GM21737 (cell line): ENCODE results near the gene PANK4.
A peak's percentile ranks its signal among the peaks of the same experiment; 100 is the strongest.
"Not testable (repeated sequence)": the region's sequence is repeated elsewhere in the genome, so short reads cannot be mapped to it uniquely, and the experiment has no call there.

Source experiments
- ATAC-seq: cut with Tn5 transposase; IDR thresholded peaks from one replicate; pipeline ENCODE4 v1.9.1; 2021; ENCODE audit warnings: mild to moderate bottlenecking, moderate library complexity; ENCODE audit not compliant: unreplicated experiment

PANK4 gene

DNA sequence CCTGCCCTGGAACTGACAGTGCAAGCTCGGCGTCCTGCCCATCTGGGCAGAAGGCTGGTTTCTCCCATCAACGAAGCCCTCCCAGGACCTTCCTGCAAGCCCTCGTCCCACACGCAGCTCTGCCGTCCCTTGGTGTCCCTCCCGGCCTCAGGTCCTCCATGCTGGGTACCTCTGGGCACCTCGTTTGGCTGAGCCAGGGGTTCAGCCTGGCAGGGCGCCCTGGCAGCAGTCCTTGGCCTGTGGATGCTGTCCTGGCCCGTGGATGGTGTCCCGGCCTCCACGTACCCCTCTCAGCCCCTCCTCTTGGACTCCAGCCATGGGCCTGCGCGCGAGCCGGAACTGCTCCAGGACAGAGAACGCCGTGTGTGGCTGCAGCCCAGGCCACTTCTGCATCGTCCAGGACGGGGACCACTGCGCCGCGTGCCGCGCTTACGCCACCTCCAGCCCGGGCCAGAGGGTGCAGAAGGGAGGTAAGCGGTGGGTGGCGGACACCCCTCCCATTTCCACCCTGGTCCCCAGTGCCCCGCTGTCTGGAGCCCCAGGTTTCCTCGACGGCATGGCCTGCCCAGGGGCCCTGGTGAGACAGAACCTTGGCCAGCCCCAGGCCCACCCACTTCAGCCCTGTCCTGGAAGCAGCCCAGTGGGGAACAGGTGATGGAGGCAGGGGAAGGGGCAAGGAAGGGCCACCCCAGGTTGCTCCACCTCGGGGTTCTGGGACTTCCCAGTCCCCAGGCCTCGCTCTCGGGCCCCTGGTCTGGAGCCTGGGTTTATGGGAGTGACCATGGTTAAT, 33.3 kb upstream of the PANK4 start:
- no peak for ATAC-seq

DNA sequence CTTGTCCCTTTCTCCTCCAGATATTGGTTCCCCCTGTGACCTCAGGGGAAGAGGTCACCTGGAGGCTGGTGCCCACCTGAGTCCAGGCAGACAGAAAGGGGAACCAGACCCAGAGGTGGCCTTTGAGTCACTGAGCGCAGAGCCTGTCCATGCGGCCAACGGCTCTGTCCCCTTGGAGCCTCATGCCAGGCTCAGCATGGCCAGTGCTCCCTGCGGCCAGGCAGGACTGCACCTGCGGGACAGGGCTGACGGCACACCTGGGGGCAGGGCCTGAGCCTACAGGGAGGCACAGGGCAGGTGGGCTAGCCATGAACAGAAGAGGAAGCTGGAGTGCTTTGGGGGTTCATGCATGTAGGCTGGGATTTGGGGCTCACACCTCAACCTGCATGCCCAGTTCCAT, 32.5 kb upstream of the PANK4 start:
- no peak for ATAC-seq

DNA sequence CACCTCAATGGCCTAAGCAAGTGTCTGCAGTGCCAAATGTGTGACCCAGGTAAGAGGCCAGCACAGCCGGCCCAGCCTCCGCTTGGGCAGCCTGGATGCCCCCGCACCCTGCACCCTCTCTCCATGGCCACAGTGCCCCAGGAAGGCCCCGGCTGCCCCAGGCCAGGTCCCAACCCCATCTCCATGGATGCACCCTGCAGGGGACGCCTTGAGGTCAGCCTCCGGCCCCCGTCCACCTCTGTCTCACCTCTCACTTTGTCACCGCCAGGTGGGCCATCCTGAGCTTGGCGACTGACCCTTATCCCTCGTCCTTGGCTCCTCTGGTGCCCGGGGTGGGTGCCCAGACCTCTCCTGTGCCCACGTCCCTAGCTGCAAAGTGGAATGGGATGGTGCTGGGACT, 32.0 kb upstream of the PANK4 start:
- no peak for ATAC-seq

DNA sequence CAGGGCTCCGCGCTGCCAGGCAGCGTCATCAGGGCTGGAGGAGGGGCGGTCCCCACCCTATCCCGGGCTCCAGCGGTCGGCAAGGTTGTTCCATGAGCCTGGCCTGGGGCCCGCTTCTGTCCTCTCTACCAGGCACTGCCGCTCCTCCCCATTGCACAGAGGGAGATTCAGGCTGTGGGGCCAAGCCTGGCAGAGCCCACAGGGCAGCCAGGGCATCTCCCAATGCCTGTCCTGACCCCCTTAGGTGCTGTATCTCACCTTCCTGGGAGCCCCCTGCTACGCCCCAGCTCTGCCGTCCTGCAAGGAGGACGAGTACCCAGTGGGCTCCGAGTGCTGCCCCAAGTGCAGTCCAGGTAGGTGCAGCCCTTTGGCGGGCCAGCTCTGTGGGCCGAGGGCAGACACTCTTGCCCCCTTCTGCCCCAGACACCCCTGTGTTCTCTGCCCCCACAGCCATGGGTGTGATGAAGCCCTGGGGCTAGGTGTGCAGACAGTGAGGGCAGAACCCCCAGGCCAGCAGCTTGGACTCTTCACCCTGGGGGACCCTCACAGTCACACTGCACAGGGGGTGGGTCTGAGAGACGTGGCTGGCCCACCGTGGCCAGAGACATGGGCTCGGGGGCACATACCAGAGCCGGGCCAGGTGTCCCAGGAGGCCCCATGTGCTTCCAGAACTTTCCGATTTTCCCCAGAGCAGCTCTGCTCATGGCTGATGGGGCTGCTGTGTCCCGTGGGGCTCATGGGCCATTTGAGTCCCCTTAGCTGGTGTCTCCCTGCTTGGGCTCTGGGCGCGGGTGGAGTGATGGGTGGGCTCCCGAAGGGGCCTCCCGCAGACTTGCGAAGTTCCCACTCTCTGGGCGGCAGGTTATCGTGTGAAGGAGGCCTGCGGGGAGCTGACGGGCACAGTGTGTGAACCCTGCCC, 31.3 kb upstream of the PANK4 start:
- ATAC-seq, result no peak

DNA sequence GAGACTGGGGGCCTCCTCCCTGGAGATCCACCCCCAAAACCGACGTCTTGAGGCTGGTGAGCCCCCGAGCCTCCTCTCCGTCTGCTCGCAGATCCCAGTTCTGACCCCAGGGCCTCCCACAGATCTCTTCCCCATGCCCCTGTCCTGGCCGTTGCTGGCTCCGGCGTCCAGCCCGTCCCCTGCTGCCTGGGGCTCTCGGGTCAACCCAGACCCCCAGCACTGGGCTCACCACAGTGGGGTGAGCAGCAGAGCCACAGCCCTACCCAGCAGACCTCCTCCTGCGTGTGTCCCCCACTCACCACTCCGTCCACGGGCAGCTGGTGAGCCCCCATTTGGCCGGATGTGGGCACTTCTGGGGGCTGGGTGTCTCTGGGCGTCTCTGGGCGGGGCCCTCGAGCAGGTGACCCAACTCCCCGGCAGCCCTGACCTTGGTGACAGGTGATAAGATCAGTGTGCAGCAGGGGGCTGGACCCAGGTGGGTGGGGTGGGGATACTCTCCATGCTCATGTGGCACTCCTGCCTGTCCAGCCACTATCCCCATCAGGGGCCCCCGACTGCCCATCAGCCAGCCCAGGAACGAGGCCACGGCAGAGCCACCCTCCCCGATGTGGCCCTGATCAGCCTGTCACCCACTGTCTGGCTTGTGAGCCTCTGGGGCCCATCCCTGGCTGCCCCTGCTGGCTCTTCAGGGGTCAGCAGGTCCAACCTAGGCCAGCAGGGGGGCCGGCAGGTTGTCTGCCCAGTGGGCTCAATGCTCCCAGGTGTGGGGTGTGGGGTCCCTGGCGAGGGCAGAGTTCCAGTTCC, 30.5 kb upstream of the PANK4 start:
- ATAC-seq, result no peak

DNA sequence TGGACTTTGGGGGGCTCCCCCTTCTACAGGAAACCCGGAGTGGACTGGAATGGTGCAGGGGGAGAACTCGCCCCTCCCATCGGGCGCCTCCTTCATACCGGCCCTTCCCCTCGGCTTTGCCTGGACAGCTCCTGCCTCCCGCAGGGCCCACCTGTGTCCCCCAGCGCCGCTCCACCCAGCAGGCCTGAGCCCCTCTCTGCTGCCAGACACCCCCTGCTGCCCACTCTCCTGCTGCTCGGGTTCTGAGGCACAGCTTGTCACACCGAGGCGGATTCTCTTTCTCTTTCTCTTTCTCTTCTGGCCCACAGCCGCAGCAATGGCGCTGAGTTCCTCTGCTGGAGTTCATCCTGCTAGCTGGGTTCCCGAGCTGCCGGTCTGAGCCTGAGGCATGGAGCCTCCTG, 29.9 kb upstream of the PANK4 start, which contains the start of gene TNFRSF14:
Gene TNFRSF14, plus strand, starts transcription at position 95 of the 401 bp plus-strand sequence. Its CDS starts 294 bp downstream, at position 389.
- ATAC-seq, result peak; percentile 19

DNA sequence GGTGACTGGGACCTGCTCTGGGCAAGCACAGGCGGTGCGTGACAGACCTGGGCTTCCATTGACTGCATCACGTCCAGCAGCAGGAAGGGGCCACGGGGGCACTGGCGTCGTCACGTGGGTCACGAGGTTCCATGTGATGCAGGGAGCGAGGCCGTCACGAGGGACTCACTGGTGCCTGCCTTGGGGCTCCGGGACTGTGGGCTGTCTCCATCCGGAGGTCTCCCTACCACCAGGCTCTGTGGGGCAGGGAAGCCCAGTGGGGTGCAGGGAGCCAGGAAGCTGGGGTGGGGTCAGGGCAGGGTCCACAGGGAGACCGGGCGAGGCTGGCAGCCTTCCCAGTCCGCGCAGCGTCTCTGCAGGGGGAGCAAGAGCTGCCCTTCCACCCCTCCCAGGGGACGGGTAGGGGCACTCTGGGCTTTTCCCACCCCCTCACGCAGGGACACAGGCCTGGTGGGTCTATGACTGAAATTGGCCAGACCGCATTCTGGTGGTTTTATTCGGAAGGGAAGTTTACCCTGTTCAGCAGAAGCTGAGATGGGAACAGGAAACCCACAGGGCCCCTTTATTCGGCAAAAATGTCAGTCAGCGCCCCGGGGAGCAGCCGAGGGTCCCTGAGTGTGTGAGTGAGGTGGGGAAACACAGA, 29.4 kb upstream of the PANK4 start:
- ATAC-seq, result peak; percentile 34

DNA sequence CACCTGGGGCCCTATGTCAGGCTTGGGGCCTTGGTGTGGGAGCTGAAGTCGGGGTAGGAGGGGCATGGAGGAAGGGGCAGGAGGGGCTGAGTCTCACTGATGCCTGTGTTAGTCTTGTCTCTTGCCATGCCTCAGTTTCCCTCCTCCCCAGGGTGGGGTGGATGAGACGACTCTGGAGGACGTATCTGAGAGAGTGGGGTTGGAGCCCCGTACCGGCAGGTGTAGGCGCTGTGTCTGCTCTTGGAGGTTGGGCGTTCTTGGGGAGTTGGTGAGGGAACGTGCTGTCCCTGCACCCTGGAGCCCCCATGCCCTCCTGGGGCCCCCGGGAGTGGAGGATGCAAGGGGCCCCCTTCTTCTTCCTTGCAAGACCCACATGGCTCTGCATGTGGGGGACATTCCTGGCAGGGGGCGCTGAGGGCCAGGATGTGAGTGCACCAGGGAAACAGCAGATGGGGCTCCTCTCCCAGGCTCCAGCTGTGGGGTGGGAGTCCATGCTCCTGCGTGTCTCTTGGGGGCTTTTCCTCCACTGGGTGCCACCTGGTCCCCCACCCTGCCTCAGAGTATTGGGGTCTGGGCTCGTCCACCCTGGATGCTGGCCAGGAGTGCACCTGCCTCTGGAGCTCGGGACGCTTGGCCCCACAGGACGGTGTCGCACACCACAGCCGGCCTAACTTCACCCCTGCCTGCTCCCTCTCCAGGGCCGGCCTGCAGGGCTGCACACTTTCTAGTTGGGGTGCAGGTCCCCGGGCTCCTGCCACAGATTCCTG, 28.4 kb upstream of the PANK4 start:
- ATAC-seq, result no peak

DNA sequence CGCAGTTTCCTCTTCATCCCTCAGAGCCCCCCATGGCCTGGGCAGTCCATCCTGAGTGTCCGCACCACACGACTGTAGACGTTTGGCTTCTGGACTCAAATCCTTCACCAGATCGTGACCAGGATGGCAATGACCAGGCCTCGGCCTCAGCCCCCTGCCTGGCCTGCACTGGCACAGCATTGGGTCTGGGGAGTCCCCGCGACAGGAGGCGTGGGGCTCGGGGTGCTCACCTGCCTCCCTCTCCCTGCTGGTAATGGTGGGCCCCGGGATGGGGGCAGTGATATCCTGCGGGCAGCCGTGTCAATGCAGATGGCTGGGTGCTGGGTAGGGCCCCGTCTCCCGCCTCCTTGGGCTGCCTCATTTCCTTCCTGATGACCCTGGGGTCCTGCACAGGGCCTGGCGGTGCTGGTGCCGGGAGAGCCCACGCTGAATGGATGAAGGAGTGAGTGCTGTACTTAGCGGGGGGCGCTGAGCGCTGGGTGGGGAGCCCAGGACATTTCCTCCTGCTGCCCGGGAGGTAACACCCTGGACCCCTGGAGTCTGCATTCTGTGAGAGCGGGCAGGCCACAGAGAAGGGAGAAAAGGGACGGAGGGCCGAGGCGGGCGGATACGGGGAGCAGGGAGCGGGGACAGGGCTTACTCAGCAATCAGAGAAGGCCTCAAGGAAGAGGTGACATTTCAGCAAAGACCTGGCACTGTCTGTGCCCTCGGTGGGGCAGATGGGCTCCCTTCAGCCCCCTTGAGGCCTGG, 27.6 kb upstream of the PANK4 start:
- ATAC-seq, result no peak

DNA sequence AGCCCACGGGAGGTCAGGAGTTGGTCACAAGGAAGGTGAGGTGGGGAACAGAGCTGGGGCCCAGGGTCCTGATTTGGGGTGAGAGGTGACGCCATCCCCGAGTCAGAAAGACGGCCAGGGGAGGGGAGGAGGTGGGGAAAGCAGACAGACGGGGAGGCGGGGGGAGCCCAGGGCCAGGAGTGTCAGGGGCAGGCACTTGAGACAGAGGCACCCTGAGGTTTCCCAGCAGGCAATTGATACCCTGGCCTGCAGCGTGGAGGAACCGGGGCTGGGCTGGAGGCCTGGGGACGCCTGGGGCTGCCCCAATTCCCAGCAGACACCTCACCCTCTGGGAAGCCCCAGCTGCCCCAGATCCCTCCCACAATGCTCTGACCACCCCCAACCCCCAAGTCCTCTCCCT, 26.7 kb upstream of the PANK4 start:
- not testable (repeated sequence) for ATAC-seq

DNA sequence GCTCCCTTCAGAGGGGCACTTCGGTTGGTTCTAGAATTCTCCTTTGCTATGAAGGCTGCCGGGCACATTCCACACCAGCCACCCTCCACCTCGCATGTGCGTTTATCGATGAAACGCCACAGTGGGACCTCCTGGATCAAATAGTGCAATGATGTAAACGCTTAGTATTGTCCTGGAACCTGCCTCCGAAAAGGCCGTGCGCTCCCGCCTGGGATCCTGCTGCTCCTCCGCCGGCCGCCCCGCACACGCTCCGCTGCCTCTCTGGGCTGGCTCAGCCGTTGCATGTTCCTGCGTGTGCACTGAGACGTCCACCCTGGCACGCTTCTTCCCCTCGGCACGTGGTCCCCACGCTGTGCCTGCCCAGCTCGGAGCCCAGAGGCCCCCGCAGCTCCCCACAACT, 25.8 kb upstream of the PANK4 start:
- no peak for ATAC-seq

DNA sequence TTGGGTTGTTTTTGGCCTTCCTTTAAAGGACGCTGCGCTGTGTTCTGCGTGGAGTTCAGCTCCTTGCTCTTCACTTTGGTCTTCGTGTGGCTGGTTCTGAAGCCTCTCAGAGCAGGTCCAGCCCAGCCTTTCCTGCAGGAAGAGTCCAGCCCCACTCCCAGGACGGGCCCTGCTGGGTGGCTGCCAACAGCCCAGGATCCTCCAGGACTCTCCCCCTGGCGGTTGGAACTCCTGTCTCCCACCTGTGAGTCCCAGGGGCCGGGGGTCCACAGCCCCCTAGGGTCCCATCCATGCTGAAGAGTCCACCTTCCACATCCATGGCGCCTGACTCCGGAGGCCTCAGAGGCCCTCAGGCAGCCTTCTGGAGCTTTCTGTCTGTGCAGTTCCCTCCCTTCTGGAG, 25.1 kb upstream of the PANK4 start:
- not testable (repeated sequence) for ATAC-seq

DNA sequence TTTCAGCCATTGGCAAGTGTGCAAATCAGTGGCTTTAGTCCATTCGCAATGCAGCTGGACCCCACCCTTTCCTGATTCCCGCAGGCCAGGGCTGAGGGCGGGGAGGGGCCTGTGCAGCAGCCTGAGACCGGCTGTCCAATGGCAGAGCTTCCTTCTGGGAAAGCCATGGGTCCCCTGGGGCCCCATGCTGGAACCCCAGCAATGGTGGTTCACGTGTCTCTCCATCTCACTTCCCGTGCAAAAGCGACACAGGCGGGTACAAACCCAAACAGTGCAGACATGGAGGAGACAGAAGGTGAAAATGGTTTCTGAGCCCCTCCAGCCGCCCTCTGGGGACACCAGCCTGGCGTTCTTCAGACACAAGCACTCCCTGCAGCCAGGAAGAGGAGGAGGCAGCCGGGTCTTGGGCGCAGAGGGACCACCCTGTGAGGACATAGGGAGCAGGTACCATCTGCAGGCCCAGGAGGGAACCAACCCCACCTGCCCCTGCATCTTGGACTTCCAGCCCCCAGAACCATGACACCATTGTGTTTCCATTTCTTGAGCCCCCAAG, 24.0 kb upstream of the PANK4 start:
- not testable (repeated sequence) for ATAC-seq

DNA sequence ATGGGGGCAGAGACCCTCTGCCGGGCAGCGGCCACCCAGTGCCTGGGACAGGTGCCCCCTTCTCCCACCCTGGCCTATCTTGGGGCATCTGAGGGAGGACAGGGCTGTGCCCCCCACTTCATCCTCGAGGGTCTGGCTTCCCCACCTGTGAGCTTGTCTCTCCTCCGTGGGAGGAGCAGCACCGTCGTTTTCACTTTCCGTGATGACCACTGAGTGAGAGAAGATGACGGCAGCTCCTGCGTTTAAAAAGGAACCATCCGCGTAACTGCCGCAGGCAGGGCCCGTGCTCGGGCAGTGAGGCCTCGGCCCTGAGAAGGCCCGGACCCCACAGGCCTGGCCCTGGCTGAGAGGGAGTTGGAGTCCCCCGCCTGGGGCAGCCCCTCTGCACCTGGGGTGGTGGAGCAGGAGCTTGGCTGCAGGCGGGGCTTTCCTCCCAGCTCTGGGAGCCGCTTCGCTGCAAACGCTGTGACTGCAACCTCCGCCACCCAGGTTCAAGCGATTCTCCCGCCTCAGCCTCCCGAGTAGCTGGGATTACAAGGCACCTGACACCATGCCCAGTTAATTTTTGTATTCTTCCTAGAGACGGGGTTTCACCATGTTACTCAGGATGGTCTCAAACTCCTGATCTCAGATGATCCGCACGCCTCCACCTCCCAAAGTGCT, 23.1 kb upstream of the PANK4 start:
- not testable (repeated sequence) for ATAC-seq

DNA sequence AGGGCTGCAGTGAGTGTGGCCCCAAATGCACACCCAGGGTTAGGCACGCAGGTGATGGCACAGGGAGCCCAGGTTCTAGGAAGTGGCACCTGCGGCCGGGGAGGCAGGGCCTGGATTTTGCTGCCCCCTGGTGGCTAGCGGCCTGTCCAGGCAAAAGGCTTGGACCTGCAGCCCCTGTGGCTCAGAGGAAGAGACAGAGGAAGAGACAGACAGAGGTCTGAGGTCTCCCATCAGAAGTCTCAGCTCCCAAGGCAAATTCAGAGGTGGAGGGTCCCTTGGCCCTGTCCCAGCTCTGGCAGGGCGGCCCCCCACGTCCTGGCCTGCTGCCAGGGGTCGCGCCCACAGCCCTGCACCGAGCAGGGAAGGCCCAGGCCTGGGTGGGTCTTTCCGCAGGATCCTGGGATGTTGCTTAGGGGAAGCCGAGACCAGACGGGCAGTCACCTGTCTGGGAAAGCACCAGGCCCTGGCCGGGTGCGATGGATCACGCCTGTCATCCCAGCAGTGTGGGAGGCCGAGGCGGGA, 21.7 kb upstream of the PANK4 start:
- peak; percentile 13 for ATAC-seq

DNA sequence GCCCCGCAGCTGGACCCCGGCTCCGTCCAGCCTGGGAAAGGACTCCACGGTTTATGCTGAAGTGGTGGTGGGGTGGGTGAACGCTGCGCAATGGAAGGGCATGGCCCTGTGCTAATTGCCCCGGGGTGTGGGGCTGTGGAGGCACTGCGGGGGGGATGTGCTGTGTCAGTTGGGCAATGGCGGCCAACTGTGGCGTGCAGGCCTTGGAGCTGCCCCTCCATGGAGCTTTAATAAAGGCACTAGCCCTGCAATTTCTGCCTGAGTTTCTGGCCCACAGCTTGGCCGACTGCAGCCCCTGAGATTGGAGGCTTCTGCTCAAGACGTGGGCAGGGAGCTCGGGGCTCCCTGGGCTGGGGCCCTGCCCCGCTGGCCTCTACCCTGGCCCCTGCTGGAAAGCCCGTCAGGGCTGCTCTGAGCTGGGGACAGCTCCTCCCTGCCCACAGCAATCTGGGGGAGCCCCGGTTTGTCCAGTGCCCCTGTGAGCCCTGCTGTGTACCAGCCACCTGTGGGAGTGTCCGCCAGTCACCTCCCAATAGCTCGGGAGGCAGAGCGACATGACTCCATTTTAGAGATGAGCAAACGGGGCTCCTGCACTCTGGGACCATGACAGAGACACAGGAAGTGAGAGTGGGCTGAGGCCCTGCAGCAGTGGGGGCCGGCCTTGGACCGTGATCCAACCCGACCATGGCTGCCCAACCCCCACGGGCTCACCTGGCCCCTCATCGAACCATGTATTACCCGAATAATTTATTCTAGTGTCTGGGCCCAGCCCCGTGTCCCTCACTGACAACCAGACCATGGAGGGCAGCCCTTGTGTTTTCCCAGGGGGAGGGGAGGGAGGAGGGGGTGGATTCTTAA, 21.0 kb upstream of the PANK4 start:
- no peak for ATAC-seq
